GM10266 (cell line): ENCODE results near the gene MSH2.
"Not testable (repeated sequence)": the region's sequence is repeated elsewhere in the genome, so short reads cannot be mapped to it uniquely, and the experiment has no call there.

ENCODE experiments used
- DNase-seq: peaks from one replicate; pipeline ENCODE4 v3.0.0; 2012; ENCODE audit errors: extremely low spot score
- TF ChIP-seq, protein P1 (sequence below): IDR thresholded peaks from 2 replicates; pipeline ENCODE4 v1.5.1; 2012; ENCODE audit warnings: mild to moderate bottlenecking, low read depth; ENCODE audit not compliant: control insufficient read depth, insufficient read depth; ENCODE audit errors: missing control alignments

MSH2 gene

GRCh38 chr2:47401789-47402554 lies 984 bp upstream of the MSH2 start:
- DNase-seq, result no peak
- TF ChIP-seq, protein P1, sequence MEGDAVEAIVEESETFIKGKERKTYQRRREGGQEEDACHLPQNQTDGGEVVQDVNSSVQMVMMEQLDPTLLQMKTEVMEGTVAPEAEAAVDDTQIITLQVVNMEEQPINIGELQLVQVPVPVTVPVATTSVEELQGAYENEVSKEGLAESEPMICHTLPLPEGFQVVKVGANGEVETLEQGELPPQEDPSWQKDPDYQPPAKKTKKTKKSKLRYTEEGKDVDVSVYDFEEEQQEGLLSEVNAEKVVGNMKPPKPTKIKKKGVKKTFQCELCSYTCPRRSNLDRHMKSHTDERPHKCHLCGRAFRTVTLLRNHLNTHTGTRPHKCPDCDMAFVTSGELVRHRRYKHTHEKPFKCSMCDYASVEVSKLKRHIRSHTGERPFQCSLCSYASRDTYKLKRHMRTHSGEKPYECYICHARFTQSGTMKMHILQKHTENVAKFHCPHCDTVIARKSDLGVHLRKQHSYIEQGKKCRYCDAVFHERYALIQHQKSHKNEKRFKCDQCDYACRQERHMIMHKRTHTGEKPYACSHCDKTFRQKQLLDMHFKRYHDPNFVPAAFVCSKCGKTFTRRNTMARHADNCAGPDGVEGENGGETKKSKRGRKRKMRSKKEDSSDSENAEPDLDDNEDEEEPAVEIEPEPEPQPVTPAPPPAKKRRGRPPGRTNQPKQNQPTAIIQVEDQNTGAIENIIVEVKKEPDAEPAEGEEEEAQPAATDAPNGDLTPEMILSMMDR, result no peak

DNA sequence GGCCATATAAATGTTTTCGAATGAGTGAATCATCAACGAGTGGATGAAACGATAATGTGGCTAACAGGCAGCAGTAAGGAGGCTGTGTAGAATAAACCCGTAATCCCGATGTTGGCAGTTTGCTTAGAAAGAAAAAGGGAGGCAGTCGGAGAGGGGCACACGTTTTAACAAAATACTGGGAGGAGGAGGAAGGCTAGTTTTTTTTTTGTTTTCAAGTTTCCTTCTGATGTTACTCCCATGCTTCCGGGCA lies 476 bp upstream of the MSH2 start:
- no peak for DNase-seq

GRCh38 chr2:47403609-47404193 lies 745 bp downstream of the MSH2 start:
- DNase-seq, result peak; percentile 7
- TF ChIP-seq, protein P1, result no peak

More for the DNA sequence above, 476 bp upstream of the MSH2 start:
- TF ChIP-seq, protein P1, result no peak

GRCh38 chr2:47404356-47404755 lies 1.4 kb downstream of the MSH2 start:
- DNase-seq, result no peak
- TF ChIP-seq, protein P1, result no peak

GRCh38 chr2:47405757-47406156 lies 2.8 kb downstream of the MSH2 start:
- DNase-seq, result no peak
- TF ChIP-seq, protein P1, result no peak

- not testable (repeated sequence) for DNase-seq
Measured at GRCh38 chr2:47406649-47407330, 3.8 kb downstream of the MSH2 start.

DNA sequence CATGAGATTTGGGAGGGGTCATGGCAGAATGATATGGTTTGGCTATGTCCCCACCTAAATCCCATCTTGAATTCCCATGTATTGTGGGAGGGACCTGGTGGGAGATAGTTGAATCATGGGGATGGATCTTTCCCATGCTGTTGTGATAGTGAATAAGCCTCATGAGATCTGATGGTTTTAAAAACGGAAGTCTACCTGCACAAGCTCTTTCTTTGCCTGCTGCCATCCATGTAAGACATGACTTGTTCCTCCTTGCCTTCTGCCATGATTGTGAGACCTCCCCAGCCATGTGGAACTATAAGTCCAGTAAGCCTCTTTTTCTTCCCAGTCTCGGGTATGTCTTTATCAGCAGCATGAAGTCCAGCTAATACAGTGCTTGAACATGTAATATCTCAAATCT lies 5.0 kb downstream of the MSH2 start:
- not testable (repeated sequence) for DNase-seq

- TF ChIP-seq, protein P1, result no peak
- no peak for DNase-seq
Measured at GRCh38 chr2:47414682-47415458, 11.9 kb downstream of the MSH2 start.
